NCI-H146 treated with DMSO at 0.1 percent for 48 hours (cell line): ENCODE measurements around the gene PDXP.
"Not testable (repeated sequence)": the region's sequence is repeated elsewhere in the genome, so short reads cannot be mapped to it uniquely, and the experiment has no call there.

Experiments
- DNase-seq: peaks from one replicate; lab custom pipeline; 2025; ENCODE audit not compliant: unreplicated experiment; lab: John Stamatoyannopoulos, UW

PDXP gene

DNA sequence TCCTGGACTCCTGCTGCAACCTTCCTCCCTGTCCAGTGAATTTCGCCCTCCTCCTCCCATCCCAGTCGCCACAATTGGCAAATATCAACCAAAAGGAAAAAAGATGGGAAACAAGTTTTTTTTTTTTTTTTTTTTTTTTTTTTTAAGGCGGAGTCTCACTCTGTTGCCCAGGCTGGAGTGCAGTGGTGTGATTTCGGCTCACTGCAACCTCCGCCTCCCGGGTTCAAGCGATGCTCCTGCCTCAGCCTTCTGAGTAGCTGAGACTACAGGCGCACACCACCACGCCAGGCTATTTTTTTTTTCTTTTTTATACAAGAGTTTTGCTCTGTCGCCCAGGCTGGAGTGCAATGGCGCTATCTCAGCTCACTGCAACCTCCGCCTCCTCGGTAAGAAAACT is 37.7 kb downstream of the PDXP start:
- not testable (repeated sequence) for DNase-seq

DNA sequence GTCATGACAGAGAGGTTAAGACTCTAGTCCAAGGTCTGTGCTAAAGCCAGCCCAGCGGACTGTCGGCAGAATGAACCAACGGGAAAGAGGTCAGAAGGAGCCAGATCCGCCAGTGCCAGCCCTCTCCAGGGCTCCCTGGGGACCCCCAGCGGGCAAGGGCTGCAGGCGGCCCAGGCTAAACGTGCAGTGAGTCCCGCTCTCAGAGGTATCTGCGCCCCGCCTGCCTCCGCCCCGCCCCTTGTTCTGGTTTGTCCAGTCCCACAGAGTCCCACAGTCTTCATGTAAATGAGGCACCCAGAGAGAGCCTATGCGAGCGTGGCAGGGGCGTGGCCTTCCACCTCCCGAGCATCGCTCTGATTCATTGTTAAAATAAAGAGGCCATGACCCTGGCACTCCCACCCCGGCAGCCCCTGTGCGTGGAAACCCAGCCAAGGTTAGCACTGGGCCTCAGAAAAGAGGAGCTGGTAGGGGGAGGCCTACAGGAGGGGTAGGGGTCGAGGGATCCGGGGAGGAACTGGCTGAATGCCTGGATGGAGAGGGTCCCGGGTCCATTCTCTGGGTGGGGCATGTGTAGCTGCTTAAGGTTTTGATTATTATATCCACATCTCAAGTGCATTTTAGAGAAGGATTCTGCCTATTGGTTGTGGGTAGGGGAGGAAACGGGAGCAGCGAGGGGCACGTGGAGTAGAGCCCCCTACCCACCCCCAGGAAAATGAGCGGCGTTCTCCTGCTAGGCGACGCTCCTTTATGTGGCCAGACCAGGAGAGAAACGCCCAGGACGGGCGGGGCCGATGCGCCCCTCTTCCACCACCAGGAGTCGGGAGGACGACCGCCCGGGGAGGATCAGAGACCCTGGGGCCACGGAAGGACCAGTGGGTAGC is 38.4 kb downstream of the PDXP start, which contains the start of gene TRIOBP:
Gene TRIOBP, plus strand, starts transcription at position 392 of the 881 bp plus-strand sequence. CDS start 4,318 bp downstream, outside the sequence.
- DNase-seq: peak; percentile 93

DNA sequence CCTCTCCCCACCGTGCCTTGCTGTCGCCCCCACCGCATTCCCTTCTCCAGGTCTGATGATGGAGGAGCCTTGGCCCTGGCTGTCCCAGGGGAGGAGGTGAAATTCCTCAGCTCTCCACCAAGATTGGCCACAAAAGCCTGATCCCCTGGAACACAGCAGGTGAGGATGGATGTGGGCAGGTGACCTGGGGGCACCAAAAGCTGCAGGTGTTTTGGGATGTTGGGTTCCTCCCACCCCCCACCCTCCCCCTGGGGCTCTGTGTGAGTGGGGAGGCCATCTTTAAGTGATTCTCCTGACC is 39.0 kb downstream of the PDXP start:
- no peak for DNase-seq

DNA sequence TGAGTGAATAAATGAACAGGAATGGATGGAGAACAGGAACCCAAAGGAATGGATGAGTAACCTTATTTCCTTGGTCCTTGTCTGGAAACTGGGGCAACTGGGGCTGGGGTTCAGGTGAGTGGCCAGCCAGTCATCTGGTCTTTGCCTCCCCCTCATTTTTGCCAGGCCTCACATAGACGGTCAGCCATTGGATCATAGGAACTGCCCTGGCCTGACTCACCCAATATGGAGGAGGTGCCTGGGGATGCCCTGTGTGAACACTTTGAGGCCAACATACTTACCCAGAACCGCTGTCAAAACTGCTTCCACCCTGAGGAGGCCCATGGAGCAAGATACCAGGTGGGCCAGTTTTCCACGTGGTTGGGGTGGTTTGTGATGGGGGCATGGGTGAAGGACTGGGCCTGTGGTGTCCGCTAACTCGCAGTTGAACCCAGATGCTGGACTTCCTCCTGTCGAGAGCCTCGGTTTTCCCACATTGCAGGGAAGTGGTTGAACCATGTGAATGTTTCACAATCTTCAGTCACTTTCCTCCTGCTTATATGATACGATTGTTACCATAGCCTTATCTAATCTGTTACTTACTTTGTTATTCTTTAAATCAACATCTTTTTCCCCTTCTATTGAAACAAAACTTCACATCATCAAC is 42.7 kb downstream of the PDXP start:
- DNase-seq: no peak

DNA sequence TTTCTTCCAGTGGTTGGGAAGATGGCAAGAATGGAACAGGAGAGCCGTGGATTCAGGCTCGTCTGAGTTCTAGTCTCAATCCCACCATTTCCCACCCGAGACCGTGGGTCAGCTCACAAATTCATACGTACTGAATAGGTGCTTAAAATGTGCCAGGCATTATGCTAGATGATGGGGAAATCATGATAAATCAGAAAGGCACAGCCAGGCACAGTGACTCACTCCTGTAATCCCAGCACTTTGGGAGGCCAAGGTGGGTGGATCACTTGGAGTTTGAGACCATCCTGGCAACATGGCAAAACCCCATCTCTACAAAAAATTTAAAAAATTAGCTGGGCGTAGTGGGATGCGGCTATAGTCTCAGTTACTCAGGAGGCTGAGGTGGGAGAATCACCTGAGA is 45.4 kb downstream of the PDXP start:
- DNase-seq: no peak

DNA sequence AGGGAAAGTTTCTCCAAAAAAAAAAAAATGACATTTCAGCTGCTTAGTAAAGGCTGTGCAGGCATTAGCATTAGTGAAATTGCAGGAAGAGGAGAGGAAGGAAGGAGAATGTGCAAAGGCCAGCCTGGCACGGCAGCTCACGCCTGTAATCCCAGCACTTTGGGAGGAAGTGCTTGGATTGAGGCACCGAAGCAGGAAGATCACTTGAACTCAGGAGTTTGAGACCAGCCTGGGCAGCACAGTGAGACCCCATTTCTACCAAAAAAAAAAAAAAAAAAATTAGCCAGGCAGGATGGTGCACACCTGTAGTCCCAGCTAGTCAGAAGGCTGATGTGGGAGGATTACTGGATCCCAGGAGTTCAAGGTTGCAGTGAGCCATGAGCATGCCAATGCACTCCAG is 46.1 kb downstream of the PDXP start:
- DNase-seq: no peak

DNA sequence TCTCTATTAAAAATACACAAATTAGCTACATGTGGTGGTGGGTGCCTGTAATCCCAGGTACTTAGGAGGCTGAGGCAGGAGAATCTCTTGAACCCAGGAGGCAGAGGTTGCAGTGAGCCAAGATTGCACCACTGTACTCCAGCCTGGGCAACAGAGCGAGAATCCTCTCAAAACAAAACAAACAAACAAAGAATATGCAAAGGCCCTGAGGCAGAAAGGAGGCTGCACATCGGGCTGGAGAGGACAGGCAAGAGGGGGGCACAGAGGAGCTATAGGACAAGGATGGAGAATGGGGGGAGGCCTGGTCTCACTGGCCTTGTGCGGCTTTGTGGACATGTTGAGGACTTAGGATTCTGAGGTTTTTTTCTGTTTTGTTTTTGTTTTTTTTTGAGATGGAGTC is 46.7 kb downstream of the PDXP start:
- no peak for DNase-seq

DNA sequence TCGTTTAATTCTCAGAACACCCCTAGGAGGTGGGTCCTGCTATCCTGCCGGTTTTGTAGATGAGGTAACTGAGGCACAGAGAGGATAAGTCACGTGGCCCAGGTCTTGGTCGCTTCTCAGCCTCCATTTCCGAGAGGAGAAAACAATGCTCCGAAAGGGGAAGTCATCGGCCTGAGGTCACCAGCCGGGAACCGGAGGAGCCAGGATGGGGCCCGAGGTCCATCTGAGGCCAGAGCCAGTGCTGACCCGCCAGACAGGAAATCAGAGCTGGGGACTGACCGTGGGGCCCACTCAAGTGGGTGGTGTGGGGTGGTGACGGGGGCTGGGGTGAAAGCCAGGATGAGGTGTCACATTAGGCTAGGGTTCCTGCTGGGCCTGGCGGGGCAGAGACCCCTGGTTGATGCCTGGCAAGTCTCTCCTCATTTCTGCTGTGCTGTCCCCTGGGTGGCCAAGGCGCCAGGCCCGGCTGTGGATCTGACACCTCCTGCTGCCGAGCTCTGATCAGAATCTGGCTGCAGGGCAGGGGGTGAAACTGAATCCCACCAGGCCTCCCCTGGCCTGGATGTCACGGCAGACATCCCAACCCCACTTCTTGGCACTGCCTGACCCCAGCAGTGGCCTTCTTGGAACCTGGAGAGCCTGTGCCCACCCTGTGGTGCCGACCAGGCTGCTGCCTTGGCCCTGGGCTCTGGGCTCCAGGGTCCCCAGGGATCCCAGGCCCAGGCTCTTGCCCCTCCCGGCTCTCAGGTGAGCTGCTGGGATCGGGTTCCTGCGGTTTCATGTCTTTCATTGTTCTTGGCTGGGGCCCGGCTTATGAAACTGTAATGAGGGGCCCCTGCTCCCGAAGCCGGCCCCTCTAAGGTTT is 50.3 kb downstream of the PDXP start:
- DNase-seq: no peak

DNA sequence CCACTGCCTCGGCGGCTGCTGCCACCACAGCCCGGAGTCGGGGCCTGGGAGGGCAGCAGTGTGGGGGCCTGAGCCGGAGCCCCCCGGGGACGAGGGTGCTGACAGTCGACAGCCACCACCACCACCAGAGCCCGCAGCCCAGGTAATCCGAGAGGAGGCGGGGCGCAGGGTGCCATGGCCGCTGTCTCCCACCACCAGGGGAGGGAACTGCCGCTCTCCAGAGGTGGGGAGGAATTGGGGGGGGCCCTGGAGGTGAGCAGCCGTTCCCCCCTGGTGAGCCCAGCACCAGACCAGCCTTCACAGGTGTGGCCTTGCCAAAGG is 50.9 kb downstream of the PDXP start:
- no peak for DNase-seq

DNA sequence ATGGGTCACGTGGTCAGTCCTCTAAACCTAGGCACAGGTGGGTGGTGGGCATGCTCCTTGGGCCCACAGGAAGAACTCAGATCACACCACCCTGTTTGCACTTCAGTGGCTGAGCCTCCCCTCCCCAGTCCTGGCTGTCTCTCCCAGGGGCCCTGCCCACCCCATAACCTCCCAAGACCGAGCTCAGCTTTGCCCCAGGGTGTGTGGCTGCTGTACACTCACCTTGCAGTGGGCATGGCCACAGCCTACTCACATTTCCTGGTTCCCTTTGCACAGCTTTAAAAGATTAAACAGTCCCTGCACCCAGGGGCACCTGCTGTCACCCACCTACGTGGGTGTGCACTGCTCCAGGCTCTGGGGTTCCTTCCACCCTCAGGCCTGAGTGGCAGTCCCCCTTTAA is 52.2 kb downstream of the PDXP start:
- DNase-seq: no peak

DNA sequence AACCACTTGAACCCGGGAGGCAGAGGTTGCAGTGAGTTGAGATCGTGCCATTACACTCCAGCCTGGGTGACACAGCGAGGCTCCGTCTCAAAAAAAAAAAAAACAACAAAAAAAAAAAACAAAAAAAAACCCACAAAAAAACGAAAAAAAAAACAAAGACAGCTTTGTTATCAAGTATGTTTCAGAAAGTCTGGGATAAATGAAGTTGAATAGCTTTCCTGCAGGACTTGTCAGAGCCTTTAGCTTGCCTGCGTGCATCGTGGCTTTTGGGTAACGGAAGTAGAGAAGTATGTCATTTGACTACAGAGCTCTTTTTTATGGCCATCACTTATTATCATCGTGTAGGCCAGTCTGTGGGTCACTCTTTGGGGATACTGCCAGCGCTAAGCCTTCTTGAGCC is 53.0 kb downstream of the PDXP start:
- DNase-seq: no peak

DNA sequence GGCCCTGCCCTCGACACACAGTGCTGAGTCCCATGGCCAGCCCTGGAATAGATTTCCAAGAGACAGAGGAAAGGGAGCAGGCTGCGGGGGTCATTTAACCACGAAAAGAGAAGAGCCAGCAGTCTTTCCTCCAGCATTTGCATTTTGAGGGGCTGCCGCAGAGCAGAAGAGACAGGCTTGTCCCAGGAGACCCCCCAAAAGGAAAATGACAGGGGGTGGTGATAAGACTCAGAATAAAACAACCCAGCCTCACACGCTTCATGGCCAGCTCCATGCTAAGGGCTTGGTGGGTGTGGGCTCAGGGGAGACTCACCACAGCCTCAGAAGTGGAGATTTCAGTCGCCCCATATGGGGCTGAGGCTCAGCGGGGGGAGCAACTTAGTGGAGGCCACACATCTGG is 55.2 kb downstream of the PDXP start:
- DNase-seq: no peak

DNA sequence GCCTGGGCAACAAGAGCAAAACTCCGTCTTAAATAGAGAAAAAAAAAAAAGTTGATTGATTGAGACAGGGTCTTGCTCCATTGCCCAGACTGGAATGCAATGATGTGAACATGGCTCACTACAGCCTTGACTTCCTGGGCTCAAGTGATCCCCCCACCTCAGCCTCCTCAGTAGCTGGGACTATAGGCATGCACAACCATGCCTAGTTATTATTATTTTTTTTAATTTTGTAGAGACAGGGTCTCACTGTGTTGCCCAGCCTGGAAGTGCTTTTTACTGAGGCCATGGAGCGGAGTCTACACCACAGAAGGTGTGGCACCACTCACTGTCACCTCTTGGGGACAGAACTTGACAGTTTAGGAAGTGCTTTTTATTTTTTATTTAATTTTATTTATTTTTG is 56.1 kb downstream of the PDXP start:
- no peak for DNase-seq

DNA sequence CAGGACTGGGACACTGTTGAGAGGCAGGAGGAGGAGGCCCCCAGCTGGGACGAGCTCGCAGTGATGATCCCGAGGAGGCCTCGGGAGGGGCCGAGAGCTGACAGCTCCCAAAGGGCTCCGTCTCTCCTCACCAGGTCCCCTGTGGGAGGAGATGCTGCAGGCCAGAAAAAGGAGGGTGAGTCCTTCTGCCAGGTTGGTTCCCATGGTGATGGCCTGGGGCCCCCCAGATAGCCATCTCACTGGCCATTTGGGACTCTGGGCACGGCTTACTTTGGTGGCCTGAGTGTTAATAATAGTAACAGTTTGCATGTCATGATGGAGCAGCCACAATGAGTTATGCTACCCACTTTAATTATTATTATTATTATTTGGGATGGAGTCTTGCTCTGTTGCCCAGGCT is 57.2 kb downstream of the PDXP start:
- no peak for DNase-seq
